Activated gamma-delta T cell treated with Interleukin-2 at 50 U/mL for 16 hours (primary cell): Measurements from ENCODE around the gene HEPACAM.
A peak's percentile ranks its signal among the peaks of the same experiment; 100 is the strongest.

ENCODE experiments used
- DNase-seq: peaks from one replicate; pipeline ENCODE4 v3.0.0-alpha.2; 2020

Gene HEPACAM

DNA sequence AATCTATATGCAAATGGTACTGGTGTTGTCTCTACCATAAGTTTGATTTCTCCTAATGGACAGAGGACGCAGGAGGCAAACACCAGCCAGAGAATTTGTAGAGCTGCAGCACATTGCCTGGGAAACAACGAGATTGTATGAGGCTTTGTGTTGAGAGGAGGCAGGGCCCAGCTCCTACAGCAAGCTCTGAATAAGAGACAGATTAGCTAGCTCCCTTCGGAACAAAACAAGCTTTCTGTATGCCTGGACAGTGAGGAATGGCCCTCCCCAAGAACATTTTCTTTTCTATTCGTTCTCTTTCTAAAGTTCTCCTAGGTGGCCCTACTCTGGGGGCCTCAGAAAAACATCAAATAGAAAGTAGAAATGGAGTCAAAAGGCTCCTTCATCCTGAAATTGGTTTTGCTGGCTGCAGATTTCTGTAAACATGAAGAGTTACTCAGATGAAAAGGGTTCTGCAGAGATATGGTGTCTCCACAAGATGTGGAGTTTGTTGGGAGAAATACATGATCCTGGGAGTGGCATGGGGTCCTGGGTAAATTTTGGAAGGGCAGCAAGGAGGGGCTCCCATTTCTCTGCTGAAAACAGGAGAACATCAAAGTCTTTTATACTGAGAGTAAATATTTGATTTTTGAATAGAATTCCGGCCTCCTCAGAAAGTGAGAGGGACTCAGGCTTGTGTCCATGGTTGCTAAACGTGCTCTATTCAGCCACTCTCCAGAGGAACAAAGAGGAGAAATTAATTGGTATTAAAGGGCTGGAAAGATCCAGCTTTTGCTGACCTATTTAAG is 6.8 kb upstream of the HEPACAM start:
- DNase-seq: no peak

DNA sequence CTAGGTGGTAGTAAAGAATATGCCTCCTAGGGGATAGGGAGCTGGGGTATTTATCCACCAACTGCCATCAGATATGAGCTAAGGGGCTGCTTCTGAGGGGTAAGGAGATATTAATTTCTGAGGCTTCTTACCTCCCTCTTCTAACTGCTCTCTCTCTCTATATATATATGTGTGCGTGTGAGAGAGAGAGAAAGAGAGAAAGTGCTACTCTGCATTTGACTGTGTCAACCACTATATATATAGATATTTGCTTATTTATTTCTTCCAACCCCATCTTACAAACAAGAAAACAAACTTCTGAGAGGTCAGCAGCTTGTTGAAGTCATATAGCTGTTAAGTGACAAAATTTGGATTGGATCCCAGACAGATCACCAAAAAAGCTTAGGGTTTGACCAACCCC is 5.9 kb upstream of the HEPACAM start:
- DNase-seq: no peak

DNA sequence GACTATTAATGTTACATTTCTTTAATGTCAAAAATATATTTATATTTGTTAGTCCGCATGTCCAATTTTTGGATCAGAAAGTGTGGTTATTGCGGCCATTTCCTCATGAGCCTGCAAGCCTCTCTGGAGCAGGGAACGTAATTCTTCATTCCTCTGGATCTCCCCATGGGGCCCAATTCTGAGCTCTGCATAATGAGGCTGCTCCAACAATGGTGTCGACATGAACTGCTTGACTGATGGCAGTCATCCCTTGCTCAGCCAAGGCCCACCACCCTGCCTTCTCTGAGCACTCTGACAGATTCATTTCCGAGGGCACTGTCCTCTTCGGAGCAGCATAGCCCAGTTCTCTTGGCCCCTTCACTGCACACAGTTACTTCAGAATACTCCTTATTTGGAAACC is 3.1 kb upstream of the HEPACAM start:
- no peak for DNase-seq

DNA sequence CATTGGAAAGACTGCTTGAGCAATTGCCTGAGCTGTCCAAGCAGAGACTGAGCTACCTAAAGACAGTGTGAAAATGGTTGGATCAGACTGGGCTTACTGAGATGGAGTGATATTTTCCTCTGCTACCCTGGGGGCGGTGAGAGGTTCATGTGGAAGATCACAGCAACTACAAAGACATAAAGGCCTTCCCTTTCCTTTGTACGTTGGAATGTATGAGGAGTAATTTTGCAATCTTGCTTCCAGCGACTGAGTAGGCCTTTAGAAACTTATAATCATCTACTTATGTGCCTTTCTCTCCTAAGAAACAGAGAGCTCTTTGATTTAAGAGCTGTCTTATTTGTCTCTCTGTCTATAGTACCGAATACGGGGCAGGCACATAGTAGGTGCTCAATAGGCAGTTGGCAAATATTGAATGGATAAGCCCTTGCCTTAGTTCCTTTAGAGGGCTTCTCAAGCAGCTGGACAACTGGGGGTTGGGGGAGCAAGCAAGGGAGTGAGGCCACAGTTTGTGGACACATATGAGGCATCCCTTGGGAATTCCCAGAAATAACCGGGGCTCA is 2.4 kb upstream of the HEPACAM start:
- DNase-seq: no peak

DNA sequence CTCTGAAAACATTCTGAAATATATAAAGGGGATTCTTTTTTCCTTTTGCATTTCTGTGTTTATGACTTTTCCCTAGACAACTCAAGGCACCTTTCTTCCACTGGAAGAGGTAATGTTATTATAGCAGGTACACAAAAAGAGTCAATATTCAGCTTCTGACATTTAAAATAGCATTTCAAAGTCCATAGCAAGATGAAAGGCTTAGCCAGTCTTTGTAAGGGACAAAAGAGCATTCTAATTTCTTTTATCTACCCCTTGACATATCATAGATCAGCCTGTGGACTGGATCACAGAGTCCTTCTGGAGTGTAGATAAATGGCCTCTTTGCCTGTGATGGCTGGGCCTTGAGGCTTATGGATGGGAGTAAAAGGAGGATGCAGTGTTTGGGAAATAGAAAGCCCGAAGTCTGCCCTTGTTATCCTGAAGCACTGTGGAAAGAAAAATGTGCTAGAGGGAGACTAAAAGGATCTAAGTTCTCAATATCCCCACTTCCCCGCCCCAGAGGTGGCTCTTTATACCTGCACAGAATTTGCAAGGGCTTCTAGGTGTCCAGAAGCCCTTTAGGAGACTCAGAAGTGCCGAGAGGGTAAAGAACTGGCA is 1.6 kb upstream of the HEPACAM start:
- DNase-seq: no peak

DNA sequence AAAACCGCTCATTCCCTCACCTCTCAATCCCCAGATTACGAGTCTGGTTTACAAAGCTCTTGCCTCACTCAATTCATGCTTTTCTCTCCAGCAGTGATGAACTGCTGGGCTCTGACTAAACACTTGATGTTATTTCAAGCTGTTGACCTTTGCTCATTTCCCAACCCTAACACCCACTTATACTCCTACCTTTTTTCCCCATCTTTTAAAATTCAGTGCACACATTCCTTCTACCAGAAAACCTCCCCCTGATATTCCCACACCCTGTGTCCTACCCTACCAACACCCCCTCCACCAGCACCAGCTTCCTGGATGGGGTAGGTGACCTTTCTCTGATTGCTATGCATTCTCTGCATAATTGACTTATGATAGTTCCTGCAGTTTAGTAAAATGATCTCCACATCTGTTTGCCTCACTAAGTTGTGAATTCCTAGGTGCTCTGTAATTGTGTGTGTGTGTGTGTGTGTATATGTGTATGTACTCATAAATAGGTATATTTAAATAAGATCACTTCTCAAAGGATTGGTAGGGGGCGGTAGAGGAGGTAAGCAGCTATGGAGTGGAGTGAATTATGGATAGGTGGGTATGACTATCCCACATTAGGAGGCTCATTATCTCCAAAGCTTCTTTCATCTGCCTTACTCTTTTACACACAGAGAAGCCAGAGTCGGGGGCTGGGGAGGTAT is 842 bp downstream of the HEPACAM start:
- DNase-seq: no peak

DNA sequence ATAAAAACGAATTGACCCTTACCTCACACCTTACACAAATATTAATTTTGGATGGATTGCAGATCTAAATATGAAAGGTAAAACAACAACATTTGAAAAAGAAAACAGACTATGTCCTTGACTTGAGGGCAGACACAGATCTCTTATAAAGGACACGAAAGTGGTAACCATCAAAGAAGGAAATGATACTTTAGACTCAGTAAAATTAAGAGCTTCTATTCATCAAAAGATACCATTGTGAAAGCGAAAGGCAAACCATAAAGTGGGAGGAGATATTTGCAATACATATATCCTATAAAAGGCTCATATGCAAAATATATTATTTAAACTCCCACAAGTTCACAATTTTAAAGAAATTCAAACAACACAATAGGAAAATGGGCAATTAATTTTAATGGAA is 5.0 kb downstream of the HEPACAM start:
- no peak for DNase-seq

DNA sequence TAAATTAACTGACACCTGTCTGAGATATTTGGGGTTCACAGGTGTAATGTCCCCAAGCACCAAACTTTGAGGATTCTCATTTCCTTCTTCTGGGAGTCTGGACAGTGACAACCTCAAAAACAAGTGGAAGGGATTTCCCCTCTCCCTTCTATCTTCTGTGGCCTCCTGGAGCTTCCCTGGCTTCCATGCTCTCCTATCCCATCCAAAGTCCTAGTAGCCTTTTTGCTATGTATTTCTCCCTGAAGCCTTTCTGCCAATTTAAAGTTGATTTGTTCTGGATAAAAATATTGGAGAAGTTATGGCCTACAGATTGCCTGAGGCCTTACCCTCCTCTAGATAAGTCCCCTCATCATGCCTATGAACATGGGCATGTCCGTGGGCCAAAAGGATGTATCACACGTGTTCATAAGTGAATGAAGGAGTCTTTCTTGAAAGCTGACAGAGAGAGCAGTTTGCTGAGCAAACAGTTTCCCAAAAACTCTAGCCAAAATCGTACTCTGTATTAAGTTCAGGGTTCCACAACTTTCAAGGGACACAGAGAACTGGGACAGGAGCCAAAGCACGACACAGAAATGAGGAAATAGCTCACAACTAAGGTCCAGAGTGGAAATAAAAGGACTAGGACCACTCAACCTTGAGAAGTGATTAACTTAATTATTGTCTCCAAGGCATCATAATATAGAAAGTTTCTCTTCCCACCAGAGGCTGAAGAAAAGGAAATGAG is 6.7 kb downstream of the HEPACAM start:
- no peak for DNase-seq

DNA sequence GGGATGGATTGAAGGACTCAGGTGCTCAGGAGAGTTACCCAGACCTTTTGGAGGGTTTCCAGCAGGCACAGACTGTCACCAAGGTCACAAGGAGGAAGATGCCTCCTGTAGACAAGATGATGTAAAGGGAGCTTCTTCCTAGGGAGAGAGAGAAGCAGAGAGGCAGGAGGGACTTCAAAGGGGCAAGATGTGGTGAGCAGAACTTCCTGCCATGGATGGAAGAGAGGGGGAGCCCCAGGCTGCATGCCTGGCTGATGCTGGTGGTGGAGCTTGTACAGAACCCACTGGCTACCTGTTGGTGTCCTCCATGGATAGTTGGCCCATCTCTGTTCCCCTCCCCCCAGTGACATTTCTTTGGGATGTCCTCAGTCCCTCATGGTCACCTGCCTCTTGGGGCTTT is 12.6 kb downstream of the HEPACAM start:
- DNase-seq: no peak

DNA sequence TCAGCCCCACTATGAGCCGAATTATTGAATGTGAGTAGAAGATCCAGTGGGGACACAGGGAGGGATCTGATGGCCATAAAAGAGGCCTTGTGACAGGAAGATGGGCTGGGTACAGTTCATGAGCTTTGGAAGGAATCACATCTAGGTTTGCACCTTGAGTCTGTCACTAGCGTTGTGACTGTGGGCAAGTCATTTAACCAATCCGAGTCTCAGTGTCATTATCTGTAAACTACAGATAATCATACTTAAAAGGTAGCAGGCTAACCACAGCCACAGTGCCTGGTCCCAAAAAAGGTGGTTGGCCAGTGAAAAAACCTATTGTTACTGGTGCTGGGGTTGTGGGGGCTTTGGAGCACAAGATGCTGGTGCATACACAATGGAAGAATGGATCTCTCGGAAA is 13.0 kb downstream of the HEPACAM start:
- DNase-seq: no peak

DNA sequence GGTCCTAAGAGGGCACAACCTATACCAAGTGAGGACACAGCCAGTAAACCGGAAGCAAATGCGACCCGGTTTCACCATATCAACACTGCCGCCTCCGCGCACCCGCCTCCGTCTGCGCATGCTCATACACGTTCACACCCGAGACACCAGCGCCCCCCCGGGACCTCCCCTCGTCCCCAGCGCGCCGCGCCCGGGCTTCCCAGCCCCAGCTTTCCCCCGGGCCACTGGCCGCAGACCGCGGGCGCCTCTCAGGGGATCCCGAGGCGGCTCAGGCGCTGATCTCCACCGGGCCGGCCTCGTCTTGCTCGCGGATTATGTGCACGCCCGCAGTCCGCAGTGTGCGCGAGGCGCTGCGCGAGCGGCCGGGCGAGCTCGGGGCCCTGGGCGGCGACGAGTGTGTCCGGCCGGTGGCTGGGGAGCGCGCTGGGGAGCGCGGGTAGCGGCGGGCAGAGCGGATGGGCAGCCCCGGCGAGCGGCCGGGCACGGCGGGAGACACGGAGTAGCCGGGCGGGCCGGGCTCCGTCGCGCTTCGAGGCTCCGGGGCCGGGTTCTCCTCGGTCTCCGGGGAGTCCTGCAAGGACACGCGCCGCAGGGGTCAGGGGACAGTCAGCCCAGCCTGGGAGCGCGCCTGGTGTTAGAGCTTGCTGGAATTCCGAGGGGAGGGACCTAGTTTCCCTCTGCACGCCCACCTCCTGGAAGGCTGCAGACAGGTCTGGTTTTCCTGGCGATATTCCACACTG is 14.8 kb downstream of the HEPACAM start:
- DNase-seq: peak; percentile 78

DNA sequence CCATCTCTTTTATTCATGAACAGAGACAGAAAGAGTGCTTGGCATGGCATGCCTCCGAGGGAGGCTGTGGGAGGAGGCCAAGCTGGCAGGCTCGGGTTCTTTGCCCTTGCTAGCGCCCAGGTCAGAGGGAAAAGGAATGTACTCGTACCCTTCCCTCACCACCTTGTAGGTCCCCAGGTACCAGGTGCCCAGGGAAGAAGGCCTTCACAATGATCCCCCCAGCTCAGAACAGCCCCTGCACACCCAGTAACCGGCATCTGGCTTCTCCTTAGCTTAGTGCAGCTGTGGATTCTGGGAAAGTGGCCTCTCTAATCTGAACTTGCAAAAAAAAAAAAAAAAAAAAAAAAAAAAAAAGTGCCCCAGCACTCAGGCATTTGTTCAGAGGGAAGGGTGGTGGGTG is 15.5 kb downstream of the HEPACAM start:
- DNase-seq: no peak

DNA sequence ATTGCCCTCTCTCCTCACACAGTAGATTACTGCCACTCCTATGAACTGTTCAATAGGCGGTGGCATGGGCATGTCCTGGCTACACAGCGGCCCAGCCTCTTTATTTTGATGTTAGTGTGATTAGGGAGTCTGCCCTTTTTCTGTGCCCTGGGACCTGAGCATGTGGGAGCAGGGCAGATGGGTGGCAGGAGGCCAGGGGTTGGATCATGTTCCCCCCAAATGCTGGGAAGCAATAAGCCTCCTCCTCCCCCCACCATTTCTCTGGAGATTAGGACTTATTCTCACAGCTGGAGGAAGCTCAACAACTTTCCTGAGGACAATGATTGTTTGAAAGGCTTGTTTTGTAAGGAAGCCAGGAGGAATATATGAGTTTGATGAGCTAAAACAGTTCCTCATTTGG is 15.9 kb downstream of the HEPACAM start:
- no peak for DNase-seq

DNA sequence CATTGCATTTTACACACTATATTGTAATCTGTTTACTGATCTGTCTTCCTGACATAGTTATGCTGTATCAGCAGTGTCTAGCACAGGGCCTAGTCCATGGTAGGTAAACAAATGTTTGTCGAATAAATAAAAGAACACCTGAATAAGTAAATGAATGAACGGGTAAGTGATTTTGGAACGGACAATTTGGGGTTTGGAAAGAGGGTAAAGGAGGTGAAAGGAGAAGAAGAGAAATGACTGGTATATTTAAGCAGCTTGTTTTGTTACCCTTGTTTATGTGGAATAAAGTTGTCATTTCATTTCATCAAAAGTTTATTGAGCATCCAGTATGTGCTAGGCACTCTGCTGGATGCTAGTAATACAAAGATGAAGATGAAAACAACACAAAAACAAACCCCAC is 16.9 kb downstream of the HEPACAM start, which contains the start of gene HEPN1:
Gene HEPN1 (plus strand): TSS at position 301 of the 400 bp plus-strand sequence.
- DNase-seq: no peak

DNA sequence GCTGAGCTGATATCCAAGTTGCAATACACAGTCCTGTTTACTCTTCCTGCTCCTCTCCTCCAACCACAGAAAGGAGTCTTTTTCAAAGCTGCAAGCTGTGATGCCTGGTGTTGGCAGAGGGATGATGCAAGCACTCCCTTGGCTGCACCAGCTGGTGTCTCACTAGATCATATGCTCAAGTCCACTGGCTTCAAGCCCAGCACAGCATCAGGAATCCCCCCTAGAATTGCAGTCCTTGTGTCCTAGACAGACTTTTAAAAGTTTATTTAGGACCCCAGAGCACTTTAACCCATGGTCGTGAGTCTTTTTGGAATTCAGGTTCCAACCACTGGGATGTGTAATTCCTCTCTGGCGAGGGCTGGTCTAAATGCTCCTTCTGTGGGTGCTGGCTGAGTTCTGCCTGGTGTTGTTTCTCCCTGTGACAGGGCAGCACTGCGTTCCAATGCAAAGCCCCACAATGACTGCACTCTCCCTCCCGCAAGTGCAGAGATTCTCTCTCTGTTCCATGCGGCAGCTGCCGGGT is 18.7 kb downstream of the HEPACAM start:
- no peak for DNase-seq

DNA sequence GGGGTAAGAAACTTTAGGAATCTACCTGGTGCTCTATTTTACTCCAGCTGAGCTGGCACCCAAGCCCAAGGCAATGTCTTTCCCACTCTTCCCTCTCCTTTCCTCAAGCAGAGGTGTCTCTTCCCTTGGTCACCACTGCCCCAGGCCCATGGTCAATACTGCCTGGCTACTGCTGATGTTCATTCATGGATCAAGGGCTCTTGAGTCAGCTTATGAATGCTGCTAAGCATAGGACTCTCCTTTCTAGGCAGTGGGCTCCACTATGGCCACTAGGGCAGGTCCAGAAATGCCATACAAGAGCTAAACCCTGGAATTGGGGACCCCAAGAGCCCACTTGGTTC is 19.5 kb downstream of the HEPACAM start:
- DNase-seq: no peak

DNA sequence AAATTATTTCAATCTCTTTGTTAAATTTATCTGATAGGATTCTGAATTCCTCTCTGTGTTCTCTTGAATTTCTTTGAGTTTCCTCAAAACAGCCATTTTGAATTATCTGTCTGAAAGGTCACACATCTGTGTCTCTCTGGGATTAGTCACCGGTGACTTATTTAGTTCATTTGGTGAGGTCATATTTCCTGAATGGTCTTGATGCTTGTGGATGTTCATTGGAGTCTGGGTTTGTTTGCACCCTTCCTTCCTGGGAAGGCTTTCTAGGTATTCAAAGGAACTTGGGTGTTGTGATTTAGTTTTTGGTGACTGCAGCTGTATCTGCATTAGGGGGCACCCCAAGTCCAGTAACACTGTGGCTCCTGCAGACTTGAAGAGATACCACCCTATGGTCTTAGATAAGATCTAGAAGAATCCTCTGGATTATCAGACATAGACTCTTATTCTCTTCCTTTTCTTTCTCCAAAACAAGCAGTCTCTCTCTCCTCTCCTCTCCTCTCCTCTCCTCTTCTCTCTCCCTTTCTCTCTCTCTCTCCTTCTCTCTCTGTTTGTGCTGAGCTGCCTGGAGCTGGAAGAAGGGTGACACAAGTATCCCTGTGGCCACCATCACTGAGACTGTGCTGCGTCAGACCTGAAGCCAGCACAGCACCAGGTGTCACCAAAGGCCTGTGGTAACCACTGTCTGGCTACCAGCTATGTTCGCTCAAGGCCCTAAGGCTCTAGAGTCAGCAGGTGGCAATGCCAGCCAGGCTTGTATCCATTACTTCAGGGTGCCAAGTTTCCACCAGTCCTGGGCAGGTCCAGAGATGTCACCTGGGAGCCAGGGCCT is 20.1 kb downstream of the HEPACAM start:
- no peak for DNase-seq

DNA sequence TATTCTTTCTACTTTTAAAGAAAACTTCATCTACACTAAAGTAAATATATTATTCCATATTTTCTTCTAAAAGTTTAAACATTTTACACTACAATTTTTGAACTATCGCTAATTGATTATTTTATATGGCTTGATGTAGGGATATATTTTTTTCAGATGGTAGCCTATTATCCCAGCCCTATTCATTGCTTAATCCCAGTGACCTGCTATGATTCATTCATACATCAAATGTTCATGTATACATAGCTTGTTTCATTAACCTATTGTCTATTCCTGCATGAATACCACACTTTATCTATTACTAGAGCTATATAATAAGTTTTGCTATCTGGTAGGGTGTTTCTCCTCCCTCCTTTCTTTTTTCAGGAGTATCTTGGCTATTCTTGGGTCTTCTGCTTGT is 33.2 kb downstream of the HEPACAM start:
- no peak for DNase-seq

DNA sequence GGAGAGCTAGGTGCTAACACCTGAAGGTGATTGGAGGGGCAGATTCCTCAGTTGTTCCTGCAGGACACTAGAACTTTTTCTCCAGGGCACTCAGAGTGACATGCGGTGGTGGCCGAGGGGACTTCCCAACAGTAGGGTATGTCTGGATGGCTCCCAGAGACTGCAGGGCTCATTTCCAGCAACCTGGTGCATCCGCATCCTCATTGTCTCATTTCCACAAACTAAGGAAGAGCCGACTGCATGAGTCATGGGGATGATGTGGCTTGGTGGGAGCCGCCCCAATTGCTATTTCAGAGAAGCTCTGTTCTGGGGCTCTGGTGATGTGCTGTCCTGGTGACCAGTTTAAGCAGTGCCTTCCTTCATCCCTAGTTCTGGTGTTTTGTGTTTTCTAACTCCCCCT is 35.4 kb downstream of the HEPACAM start:
- DNase-seq: no peak

DNA sequence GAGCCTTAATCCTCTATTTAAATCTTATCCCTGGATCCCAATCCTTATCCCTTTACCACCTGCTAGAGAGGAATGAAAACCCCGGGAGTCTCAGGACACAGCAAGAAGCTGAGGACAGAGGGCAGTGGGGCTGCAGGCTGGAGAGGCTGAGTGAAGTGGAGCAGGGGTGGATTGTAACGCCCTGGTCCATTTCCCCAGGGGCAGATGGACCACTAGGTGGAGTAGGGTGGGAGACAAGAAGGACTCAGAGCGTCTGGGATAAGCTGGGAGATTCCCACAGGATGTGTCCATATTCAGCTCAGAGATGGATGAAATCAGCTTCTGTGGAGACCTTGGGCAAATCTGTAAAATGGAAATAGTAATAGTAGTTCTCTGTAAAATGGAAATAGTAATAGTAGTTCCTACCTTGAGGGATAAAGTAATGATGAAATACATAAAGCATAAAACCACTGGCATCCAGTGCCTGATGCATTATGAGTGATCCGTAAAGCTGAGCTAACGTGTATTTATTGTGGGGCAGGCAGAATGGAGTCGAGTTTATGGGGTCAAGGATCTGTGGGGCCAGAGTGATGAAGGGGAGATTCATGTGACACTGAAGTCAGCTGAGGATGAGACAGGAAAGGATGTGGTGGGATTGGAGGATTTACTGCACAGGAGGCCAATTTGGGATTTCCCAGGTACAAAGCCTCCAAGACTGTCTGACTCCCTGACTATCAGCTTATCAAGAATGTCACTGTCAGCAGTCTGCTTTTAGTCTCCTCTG is 36.3 kb downstream of the HEPACAM start:
- no peak for DNase-seq

DNA sequence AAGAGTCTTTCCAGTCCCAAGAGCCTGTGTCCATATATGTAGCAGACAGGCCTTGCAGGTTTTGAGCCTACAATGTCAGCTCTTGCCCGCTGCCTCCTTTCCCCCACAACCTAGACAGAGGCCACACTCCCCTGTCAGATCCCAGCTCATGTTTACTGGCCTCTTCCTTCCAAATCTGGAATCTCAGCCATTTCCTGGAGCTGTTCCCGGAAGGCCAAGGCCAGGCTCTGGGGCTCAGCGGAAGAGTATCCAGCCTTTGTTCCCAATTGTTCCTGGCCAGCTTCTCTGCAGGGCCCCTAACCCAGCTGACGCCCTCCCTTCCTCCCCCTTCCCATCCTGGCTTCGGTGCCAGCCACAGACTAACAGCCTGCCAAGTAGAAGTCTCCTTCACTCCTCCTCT is 37.1 kb downstream of the HEPACAM start:
- DNase-seq: no peak
